ENCODE measurements around the gene ZNF784.

The ZNF784 gene

DNA sequence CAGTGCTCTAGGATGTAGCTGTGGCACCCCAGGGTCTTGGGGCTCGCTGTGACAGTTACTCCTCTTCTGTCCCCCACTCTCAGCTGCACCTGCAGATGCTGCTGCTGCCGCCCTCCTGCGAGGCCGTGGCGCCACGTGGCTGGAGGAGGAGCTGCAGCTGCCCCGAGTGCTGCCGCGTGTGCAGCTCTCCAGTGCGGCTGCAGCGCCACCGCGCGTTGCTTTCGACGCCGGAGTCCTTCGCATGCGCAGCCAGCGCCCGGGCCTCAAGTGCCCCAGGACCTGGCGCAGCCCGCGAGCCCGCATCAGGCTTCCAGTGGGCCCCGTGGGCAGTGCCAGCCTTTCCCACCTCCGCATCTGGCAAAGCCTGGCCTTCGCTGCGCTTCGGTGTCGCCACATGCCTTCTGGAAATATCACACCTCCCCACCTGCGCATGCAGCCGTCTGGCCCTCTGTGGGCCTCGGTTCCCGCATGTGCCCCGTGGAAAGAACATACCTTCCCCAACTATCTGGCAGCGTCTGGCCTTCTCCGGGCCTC, 15.7 kb upstream of the ZNF784 start:
- TF ChIP-seq POU2F2 (IDR thresholded peaks at IDR 0.05; ENCODE audit: low read depth, low read length) (0 out of 2 replicates have a peak, but pooled peaks have one; percentile 7), POLR2A (IDR thresholded peaks at IDR 0.05; ENCODE audit: low read depth, low read length) (no peak), POLR2AphosphoS5 (IDR thresholded peaks at IDR 0.05; ENCODE audit: low read depth, low read length) (0 out of 2 replicates have a peak, but pooled peaks have one; percentile 35)
- no peak for DNase-seq (ENCODE audit: insufficient read length, low spot score)
- peak; percentile 58 for FAIRE-seq

DNA sequence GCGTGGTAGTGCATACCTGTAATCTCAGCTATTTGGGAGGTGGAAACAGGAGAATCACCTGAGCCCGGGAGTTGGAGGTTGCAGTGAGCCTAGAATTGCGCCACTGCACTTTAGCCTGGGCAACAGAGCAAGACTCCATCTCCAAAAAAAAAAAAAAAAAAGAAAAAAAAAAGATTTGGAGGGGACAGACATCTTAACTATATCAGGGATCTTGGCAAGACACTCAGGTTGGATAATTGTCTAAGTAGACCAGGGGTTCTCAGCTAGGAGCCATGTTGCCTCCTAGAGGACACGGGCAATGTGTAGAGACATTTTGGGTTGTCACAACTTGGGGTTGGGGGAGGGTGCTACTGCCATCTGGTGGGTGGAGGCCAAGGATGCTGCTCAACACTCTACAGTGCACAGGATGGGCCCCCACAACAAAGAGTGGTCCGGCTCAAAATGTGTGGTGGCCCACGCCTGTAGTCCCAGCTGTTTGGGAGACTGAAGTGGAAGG, 14.5 kb upstream of the ZNF784 start:
- DNase-seq (ENCODE audit: insufficient read length, low spot score) (no peak), FAIRE-seq (peak; percentile 51)
- TF ChIP-seq TAF1 (IDR thresholded peaks at IDR 0.05; ENCODE audit: low read depth, low read length), result peak; percentile 45; the same call in 1 of the 2 replicates
- no peak for TF ChIP-seq SPI1 (IDR thresholded peaks at IDR 0.05; ENCODE audit: low read depth, low read length)
- no peak for TF ChIP-seq POU2F2 (IDR thresholded peaks at IDR 0.05; ENCODE audit: low read depth, low read length)
- peak; percentile 31; the same call in 1 of the 2 replicates for TF ChIP-seq POLR2A (IDR thresholded peaks at IDR 0.05; ENCODE audit: low read depth, low read length)
- no peak for TF ChIP-seq POLR2AphosphoS5 (IDR thresholded peaks at IDR 0.05; ENCODE audit: low read depth, low read length)

DNA sequence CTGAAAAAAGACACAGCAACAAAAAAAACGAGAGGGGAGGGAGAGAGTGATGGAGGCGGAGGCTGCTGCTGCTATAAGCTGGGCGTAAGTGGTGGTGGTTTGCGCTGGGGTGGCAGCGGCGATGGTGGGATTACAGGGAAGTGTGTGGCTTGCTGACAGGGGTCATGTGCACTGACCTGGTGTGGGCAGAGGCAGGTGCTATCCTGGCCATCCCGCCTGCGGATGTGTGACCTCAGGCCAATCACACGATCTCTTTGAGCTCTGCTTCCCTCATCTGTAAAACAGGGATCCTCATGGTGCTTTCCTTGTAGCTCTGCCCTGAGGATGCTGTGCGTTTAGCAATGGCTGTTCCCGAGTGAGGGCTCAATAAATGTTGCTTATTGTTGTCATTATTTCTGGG, 13.2 kb upstream of the ZNF784 start:
- TF ChIP-seq POU2F2 (IDR thresholded peaks at IDR 0.05; ENCODE audit: low read depth, low read length) (no peak), POLR2AphosphoS5 (IDR thresholded peaks at IDR 0.05; ENCODE audit: low read depth, low read length) (no peak), POLR2A (IDR thresholded peaks at IDR 0.05; ENCODE audit: low read depth, low read length) (no peak; the same call in 1 of the 2 replicates), TAF1 (IDR thresholded peaks at IDR 0.05; ENCODE audit: low read depth, low read length) (no peak), SPI1 (IDR thresholded peaks at IDR 0.05; ENCODE audit: low read depth, low read length) (no peak), PAX5 (IDR thresholded peaks at IDR 0.05; ENCODE audit: insufficient read depth, low read length, severe bottlenecking) (no peak)
- no peak for DNase-seq (ENCODE audit: insufficient read length, low spot score)
- FAIRE-seq, result no peak

DNA sequence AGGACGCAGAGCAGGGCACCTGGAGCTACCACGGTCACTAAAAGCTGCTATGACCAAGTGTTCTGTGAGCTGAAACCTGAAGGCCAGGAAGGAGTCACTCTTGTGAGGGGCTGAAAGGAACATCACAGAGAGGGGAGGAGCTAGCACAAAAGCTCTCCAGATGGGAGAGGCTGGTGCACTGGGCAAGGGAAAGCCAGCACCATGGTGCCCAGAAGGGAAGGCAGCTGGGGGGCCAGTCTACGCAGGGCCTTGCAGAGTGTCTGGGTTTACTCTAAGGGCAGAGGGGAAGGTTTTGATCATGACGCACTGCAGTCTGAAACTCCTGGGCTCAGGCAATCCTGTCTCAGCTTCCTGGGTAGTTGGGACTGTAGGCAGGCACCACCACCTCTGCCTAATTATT, 12.4 kb upstream of the ZNF784 start:
- TF ChIP-seq POLR2AphosphoS5 (IDR thresholded peaks at IDR 0.05; ENCODE audit: low read depth, low read length), result no peak
- TF ChIP-seq POU2F2 (IDR thresholded peaks at IDR 0.05; ENCODE audit: low read depth, low read length), result no peak
- TF ChIP-seq SPI1 (IDR thresholded peaks at IDR 0.05; ENCODE audit: low read depth, low read length), result no peak
- TF ChIP-seq POLR2A (IDR thresholded peaks at IDR 0.05; ENCODE audit: low read depth, low read length), result no peak
- no peak for TF ChIP-seq TAF1 (IDR thresholded peaks at IDR 0.05; ENCODE audit: low read depth, low read length)
- TF ChIP-seq PAX5 (IDR thresholded peaks at IDR 0.05; ENCODE audit: insufficient read depth, low read length, severe bottlenecking), result no peak
- FAIRE-seq, result no peak
- no peak for DNase-seq (ENCODE audit: insufficient read length, low spot score)

DNA sequence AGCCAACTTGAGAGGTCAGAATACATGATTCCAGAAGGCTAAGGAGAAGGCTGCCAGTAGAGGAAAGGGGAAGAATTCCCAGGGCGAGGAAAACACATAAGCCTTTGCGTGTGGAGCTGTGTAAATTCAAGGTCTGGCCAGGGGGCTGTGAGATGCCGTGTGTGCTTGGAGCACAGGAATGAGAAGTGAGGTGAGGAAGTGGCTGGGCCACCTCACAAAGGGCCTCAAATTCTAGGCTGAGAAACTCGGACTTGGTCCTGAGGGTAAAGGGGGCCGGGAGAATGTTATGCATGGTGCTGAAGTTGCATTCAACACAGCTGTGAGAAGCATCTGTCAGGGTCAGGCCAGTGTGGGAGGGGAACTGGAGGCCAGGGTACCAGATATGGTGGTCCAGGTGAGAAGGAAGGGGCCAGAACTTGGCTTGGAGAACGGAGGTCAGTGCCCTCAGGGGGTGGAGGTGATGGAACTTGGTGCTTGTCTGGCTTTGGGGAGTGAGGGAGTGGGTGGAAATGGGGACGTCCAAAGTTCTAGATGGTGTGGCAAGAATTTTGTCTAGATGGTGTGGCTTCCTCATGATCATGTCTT, 11.6 kb upstream of the ZNF784 start:
- no peak for DNase-seq (ENCODE audit: insufficient read length, low spot score)
- TF ChIP-seq SPI1 (IDR thresholded peaks at IDR 0.05; ENCODE audit: low read depth, low read length) (0 out of 2 replicates have a peak, but pooled peaks have one; percentile 24), TAF1 (IDR thresholded peaks at IDR 0.05; ENCODE audit: low read depth, low read length) (no peak), POLR2AphosphoS5 (IDR thresholded peaks at IDR 0.05; ENCODE audit: low read depth, low read length) (peak; percentile 63), POLR2A (IDR thresholded peaks at IDR 0.05; ENCODE audit: low read depth, low read length) (peak; percentile 64; the same call in 1 of the 2 replicates), PAX5 (IDR thresholded peaks at IDR 0.05; ENCODE audit: insufficient read depth, low read length, severe bottlenecking) (no peak), POU2F2 (IDR thresholded peaks at IDR 0.05; ENCODE audit: low read depth, low read length) (no peak; the same call in 1 of the 2 replicates)

DNA sequence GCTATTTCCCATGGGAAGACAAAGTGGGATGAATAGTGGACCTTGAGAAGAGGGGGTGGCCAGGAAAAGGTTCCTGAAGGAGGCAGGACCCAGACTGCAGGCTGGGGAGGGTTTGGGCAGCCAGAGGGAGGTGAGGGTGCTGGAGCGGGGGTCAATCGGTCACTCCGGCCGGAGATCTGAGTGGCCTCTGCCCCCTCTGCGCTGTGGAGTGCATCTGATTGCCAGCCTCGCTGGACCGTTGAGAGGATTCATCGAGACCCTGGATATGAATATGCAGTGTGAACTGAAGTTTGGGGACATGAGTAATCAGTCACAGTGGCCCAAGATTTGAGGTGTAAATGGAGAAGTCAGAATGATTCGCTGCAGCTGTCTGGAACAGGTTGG, 11.0 kb upstream of the ZNF784 start:
- no peak for DNase-seq (ENCODE audit: insufficient read length, low spot score)
- TF ChIP-seq POU2F2 (IDR thresholded peaks at IDR 0.05; ENCODE audit: low read depth, low read length), result peak; percentile 18; the same call in 1 of the 2 replicates
- TF ChIP-seq POLR2A (IDR thresholded peaks at IDR 0.05; ENCODE audit: low read depth, low read length), result no peak
- TF ChIP-seq SPI1 (IDR thresholded peaks at IDR 0.05; ENCODE audit: low read depth, low read length), result no peak
- no peak for FAIRE-seq

More for the DNA sequence above, 11.6 kb upstream of the ZNF784 start:
- no peak for FAIRE-seq

DNA sequence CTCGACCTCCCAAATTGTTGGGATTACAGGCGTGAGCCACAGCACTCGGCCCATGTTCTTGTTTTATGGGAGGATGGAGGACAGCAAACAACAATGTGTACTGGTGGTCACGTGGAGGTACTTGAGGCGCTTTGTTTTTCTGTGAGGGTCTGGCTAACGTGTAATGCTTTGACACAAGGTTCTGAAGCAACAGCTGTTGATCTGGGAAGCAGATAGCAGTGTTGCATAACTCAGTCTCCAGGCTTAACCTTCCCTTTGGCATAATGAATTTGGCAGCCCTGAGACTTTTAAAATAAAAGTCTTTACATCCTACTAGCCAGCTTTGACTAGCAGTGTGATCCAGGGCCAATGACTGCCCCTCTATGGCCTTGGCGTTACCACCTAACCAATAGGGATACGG, 9.5 kb upstream of the ZNF784 start:
- no peak for FAIRE-seq
- DNase-seq (ENCODE audit: insufficient read length, low spot score), result no peak
- TF ChIP-seq TAF1 (IDR thresholded peaks at IDR 0.05; ENCODE audit: low read depth, low read length) (no peak), POU2F2 (IDR thresholded peaks at IDR 0.05; ENCODE audit: low read depth, low read length) (no peak), PAX5 (IDR thresholded peaks at IDR 0.05; ENCODE audit: insufficient read depth, low read length, severe bottlenecking) (no peak), POLR2A (IDR thresholded peaks at IDR 0.05; ENCODE audit: low read depth, low read length) (no peak), POLR2AphosphoS5 (IDR thresholded peaks at IDR 0.05; ENCODE audit: low read depth, low read length) (no peak), SPI1 (IDR thresholded peaks at IDR 0.05; ENCODE audit: low read depth, low read length) (no peak)

DNA sequence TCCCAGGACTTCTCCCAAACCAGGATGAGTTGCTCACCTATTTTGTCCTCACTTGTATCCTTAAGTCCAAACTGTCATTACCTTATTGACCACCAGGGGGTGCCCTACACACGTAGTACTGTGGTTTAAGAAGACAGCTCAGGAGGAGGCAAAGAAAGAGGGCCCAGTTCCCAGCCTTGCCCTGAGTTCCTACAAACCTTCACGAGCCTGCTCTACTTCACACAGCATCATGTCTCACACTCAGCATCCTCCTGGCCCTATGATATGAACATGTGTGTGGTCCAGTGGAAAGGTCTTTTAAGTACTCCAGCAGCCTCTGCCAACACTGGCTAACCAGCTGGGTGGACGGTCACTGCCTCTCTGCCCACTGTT, 8.1 kb upstream of the ZNF784 start:
- no peak for DNase-seq (ENCODE audit: insufficient read length, low spot score)
- peak; percentile 89 for FAIRE-seq
- no peak for TF ChIP-seq POLR2AphosphoS5 (IDR thresholded peaks at IDR 0.05; ENCODE audit: low read depth, low read length)
- no peak for TF ChIP-seq TAF1 (IDR thresholded peaks at IDR 0.05; ENCODE audit: low read depth, low read length)
- no peak for TF ChIP-seq POLR2A (IDR thresholded peaks at IDR 0.05; ENCODE audit: low read depth, low read length)
- TF ChIP-seq POU2F2 (IDR thresholded peaks at IDR 0.05; ENCODE audit: low read depth, low read length), result no peak
- no peak for TF ChIP-seq PAX5 (IDR thresholded peaks at IDR 0.05; ENCODE audit: insufficient read depth, low read length, severe bottlenecking)
- no peak for TF ChIP-seq SPI1 (IDR thresholded peaks at IDR 0.05; ENCODE audit: low read depth, low read length)

DNA sequence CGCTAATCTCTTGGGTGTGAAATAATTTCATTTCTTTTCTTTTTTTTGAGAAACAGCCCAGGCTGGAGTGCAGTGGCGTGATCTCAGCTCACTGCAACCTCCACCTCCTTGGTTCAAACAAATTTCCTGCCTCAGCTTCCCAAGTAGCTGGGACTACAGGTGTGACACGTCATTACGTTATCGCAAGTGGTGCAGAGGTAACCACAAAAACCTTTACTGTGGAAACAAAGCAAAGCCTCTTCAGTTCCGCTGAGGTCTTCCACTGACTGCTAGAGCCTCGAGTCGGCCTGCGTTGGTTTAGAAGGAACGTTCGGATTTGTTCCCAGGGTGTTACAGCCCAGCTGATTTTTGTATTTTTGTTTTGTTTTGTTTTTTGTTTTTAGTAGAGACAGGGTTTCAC, 2.0 kb upstream of the ZNF784 start:
- DNase-seq (ENCODE audit: insufficient read length, low spot score) (no peak), FAIRE-seq (no peak)
- TF ChIP-seq POLR2AphosphoS5 (IDR thresholded peaks at IDR 0.05; ENCODE audit: low read depth, low read length) (no peak), POU2F2 (IDR thresholded peaks at IDR 0.05; ENCODE audit: low read depth, low read length) (no peak), SPI1 (IDR thresholded peaks at IDR 0.05; ENCODE audit: low read depth, low read length) (no peak)

DNA sequence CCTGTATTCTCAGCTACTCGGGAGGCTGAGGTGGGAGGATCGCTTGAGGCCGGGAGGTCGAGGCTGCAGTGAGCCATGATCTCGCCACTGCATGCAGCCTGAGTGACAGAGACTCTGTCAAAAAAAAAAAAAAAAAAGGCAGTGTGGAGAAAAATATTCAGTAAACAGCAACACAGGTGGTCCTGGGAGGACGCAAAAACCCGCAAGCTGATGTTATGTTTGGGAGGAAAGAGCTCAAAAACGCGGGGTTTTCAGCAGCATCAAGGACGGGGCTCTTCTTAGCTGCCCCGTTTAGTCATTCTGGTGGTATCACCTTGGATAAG, 599 bp upstream of the ZNF784 start:
- no peak for TF ChIP-seq POLR2A (IDR thresholded peaks at IDR 0.05; ENCODE audit: low read depth, low read length)
- TF ChIP-seq POLR2AphosphoS5 (IDR thresholded peaks at IDR 0.05; ENCODE audit: low read depth, low read length), result no peak
- no peak for TF ChIP-seq TAF1 (IDR thresholded peaks at IDR 0.05; ENCODE audit: low read depth, low read length)
- no peak for TF ChIP-seq PAX5 (IDR thresholded peaks at IDR 0.05; ENCODE audit: insufficient read depth, low read length, severe bottlenecking)
- TF ChIP-seq SPI1 (IDR thresholded peaks at IDR 0.05; ENCODE audit: low read depth, low read length), result no peak
- no peak for TF ChIP-seq POU2F2 (IDR thresholded peaks at IDR 0.05; ENCODE audit: low read depth, low read length)
- DNase-seq (ENCODE audit: insufficient read length, low spot score) (no peak), FAIRE-seq (no peak)
